ENCODE results near the gene LRG1. TPM values are rescaled to one million over a fixed set of nuclear protein-coding genes. Genes with fewer than 3 reads are reported as not detected.
A peak's percentile ranks its signal among the peaks of the same experiment; 100 is the strongest.

Gene LRG1
- total and polyA plus RNA-seq, 7 donors = 0.36 to 21.0 (median 2.4) TPM; not detected in 1

DNA sequence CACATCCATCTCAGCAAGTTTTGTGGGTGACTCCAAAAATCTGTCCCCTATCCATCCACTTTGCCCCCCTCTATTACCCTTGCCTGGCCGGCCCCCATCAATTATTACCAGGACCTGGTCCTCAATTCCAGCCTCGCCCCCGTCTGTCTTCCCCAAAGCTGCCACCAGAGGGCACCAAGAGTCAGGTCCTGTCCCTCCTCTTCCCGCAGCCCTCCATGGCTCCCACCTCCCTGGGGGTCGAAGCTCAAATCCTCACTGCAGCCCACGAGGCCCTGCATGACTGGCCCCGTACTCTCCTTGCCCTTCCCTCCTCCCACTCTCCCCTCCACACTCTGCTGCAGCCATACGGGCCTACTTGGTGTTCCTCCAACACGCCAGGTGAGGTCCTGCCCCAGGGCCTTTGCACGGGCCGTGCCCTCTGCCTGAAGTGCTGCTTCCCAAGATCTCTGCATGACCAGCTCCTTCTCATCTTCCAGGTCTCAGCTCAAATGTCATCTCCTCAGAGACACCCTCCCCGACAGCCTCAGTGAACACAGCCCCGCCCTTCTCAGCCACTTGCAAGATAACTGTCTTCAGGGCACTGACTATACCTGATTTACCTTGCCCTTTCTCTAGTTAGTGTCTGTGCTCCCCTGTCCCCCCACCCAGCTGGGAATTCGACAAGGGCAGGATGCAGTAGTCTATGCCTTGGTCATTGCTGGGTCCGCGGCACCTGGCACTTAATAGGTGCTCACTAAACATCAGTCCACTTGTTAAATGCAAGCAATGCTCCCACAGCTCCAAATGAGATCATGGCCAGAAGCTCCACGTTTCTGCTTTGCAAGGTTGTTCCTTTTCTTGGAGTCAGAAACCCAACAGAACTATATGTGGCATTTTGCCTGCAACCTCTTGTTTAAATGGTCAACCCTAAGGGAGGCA, 36.4 kb upstream of the LRG1 start:
- peaks cover 0 to 11% (median 11%) of the 10 kb centered on the region in 4 donors for H3K4me1 ChIP-seq
- H3K27ac ChIP-seq = peak overlapping the region; percentile 17 to 68 (median 32)
- no peaks in the 10 kb centered on the region for H3K36me3 ChIP-seq
- H3K4me3 ChIP-seq = no peak overlapping the region
- TF ChIP-seq EP300 (IDR thresholded peaks at IDR 0.05) (no peak), POLR2AphosphoS5 (IDR thresholded peaks at IDR 0.05) (no peak)
- TF ChIP-seq, protein P1, sequence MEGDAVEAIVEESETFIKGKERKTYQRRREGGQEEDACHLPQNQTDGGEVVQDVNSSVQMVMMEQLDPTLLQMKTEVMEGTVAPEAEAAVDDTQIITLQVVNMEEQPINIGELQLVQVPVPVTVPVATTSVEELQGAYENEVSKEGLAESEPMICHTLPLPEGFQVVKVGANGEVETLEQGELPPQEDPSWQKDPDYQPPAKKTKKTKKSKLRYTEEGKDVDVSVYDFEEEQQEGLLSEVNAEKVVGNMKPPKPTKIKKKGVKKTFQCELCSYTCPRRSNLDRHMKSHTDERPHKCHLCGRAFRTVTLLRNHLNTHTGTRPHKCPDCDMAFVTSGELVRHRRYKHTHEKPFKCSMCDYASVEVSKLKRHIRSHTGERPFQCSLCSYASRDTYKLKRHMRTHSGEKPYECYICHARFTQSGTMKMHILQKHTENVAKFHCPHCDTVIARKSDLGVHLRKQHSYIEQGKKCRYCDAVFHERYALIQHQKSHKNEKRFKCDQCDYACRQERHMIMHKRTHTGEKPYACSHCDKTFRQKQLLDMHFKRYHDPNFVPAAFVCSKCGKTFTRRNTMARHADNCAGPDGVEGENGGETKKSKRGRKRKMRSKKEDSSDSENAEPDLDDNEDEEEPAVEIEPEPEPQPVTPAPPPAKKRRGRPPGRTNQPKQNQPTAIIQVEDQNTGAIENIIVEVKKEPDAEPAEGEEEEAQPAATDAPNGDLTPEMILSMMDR (IDR thresholded peaks at IDR 0.05) = peak; percentile 48 to 66 (median 50)
- H3K9me3 ChIP-seq = no peaks in the 10 kb centered on the region
- peaks cover 14 to 76% (median 63%) of the 10 kb centered on the region in 3 donors for H3K27me3 ChIP-seq
- intact Hi-C loops (cut with DNase I) = loop anchor here (5.0 kb wide), 1 partner anchor 61 kb away; the partner anchor contains the start of gene TNFAIP8L1
- DNase-seq = peak; percentile 76
- 48 to 57% methylated on average over 17 of the region's 17 CpGs for WGBS, 2 donors

DNA sequence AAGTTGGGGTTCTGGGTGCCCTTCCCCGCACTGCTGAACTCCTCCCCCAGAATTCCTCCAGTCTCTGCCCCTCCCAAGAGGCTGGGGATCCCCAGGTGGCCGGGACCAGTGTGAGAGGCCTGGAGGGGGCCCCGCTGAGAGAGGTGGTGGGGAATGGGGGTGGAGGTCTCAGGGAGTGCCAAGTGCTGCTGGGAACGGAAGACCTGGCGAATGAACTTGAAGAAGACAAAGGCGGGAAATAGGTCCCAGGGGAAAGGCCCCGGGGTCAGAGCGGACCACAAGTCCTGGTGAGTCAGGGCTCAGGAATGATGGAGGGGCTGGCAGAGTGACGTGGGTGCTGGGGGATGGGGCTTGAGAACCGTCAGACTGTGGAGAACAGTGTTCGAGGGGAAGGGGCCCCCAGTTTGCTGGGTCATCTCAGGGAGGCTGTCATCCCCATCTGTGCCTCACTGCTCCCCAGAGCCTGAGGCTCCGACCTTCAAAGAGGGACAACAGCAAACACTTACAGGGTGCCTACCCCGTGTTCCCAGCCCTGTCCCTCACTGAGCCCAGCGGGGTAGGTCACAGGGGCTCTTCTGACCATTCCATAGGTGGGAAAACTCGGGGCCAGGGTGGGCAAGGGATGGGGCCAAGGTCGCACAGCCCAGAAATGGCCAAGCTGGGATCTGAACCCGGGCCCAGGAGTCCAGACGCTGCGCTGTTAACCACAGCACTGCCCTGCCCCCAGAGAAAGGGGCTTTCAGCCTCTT, 35.6 kb upstream of the LRG1 start:
- DNase-seq = peak; percentile 78
- 18 to 27% methylated on average over 19 of the region's 19 CpGs for WGBS, 2 donors
- H3K4me3 ChIP-seq = no peak overlapping the region
- intact Hi-C loops (cut with DNase I) = loop anchor here (5.0 kb wide), 1 partner anchor 62 kb away; the partner anchor contains the start of gene TNFAIP8L1
- TF ChIP-seq, protein P1 (IDR thresholded peaks at IDR 0.05) = no peak
- peak in 3 of 4 donors; percentile 13 to 79 (median 37) for TF ChIP-seq EP300 (IDR thresholded peaks at IDR 0.05)
- peak in 2 of 4 donors; percentile 67 to 80 for TF ChIP-seq POLR2AphosphoS5 (IDR thresholded peaks at IDR 0.05)
- H3K27me3 ChIP-seq = peaks cover 6 to 68% (median 55%) of the 10 kb centered on the region in 3 donors
- H3K4me1 ChIP-seq = peaks cover 0 to 3% (median 2%) of the 10 kb centered on the region in 4 donors
- peak overlapping the region; percentile 17 to 68 (median 36) for H3K27ac ChIP-seq
- H3K9me3 ChIP-seq = no peaks in the 10 kb centered on the region
- H3K36me3 ChIP-seq = no peaks in the 10 kb centered on the region

DNA sequence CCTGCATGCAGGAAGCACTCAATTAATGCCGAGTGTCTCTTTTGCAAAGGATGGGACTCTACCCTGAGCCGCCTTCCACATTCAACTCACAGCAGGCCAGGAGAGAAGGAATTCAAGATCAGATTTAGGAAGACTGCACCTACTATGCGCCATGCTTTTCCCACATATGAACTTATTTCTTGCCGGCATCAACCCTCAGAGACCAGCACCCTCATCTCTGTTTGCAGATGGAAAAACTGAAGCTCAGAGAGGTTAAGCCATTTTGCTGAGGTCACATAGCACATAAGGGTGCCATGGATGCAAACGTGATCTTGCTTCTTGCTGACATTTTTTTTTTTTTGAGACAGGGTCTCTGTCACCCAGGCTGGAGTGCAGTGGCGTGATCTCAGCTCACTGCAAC, 33.8 kb upstream of the LRG1 start:
- intact Hi-C loops (cut with DNase I) = no loop called here

DNA sequence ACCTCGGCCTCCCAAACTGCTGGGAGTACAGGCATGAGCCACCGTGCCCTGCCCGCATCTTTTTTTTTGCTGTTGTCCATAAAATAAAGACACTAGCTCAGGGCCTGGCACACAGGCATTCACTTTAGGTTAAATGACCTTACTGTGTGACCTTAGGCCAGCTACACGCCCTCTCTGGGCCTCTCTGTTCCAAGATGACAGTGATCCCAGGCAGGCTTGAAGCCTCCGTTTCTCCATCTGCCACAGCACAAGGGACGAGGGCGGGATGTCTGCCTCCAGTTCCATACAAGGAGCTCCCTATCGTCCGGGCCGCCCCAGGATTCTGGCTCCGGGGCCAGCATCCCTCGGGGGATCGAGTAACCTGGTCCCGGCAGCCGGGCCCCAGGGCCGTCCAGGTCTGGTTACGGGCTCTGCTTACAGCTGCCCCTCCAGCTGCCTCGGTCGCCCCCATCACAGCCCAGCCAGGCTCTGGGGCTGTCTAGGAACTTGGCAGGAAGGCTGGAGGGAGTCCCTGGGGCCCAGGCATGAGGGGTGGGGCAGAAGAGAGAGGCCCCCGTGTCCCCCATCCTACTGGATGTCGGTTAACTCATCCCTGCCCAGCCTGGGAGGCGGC, 31.6 kb upstream of the LRG1 start:
- H3K27me3 ChIP-seq = peaks cover 3 to 32% (median 24%) of the 10 kb centered on the region in 3 donors
- WGBS, 2 donors = 57 to 67% methylated on average over 22 of the region's 22 CpGs

More for the DNA sequence above, 33.8 kb upstream of the LRG1 start:
- Histone ChIP-seq H3K9me3 (no peaks in the 10 kb centered on the region), H3K4me1 (no peaks in the 10 kb centered on the region), H3K27ac (no peak overlapping the region), H3K27me3 (peaks cover 3 to 50% (median 38%) of the 10 kb centered on the region in 3 donors), H3K4me3 (no peak overlapping the region), H3K36me3 (no peaks in the 10 kb centered on the region)
- no peak for DNase-seq
- WGBS, 2 donors = 65 to 82% methylated on average over 6 of the region's 6 CpGs
- TF ChIP-seq EP300 (IDR thresholded peaks at IDR 0.05) = no peak
- TF ChIP-seq POLR2AphosphoS5 (IDR thresholded peaks at IDR 0.05) = no peak
- TF ChIP-seq POLR2A (IDR thresholded peaks at IDR 0.05) = no peak
- TF ChIP-seq, protein P1 (IDR thresholded peaks at IDR 0.05) = no peak

More for the DNA sequence above, 31.6 kb upstream of the LRG1 start:
- Histone ChIP-seq H3K27ac (no peak overlapping the region), H3K4me1 (no peaks in the 10 kb centered on the region), H3K36me3 (no peaks in the 10 kb centered on the region), H3K4me3 (no peak overlapping the region), H3K9me3 (no peaks in the 10 kb centered on the region)
- TF ChIP-seq EP300 (IDR thresholded peaks at IDR 0.05) (no peak), POLR2AphosphoS5 (IDR thresholded peaks at IDR 0.05) (no peak), POLR2A (IDR thresholded peaks at IDR 0.05) (no peak)
- DNase-seq = no peak
- intact Hi-C loops (cut with DNase I) = no loop called here
